ENCODE measurements around the gene KCNH4.

DNA sequence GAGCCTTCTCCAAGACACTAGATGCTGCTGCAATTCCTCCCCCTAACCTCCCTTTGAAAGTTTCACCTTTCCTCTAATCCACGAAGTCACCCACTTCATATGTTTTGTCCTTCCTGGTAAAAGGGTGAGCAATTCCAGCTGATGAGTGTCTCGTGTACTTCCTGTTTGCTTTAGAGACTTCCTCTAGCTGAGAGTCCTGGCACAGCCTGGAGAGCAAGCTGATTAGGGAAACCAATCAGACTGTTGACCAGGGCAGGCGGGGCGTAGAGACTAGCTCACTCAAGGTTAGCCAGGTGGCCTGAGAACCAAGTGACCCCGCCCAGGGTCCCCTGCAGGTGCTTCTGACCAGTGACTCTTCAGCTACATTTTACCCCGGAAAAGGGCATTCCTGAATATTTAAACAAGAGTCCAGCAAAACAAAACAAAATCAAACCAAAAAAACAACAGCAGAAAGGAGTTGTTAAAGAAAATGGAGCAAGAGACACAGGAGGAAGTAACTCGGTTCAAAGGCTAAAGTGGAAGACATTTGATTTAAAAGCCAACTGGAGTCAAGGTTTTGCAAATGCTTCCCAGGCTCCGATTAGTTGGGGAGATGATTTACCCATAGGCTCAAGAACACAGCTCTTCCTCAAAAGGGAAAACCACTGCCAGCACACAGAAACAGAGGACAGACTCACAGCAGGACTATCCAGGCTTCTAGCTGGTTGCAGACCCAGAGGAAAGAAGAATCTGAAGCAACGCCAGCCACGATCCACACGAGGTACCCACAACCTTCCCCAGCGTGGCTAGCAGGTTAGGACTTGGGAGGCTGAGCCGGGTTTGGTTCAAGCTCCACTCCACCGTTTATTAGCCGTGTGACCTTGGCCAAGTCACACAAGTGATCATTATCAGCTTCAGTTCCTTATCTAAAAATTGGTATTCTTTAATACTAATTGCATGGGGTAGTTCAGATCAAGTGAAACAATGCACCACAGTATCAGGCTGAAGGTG lies 45.0 kb downstream of the KCNH4 start:
- TF ChIP-seq CTCF (conservative IDR thresholded peaks at IDR 0.05) (no peak), ZFX (IDR thresholded peaks at IDR 0.05) (no peak)

All from C4-2B (cell line).